ENCODE data around the gene SMTN. TPM values are rescaled to one million over a fixed set of nuclear protein-coding genes. Genes with fewer than 3 reads are reported as not detected.
A peak's percentile ranks its signal among the peaks of the same experiment; 100 is the strongest.

SMTN gene
- polyA plus RNA-seq, 1 of the 3 experiments (the other 2 are of a cell fraction) = 30.4 TPM

- POLR2A ChIA-PET = interaction anchor here (0.8 to 2.2 kb wide), 10 partner anchors 9 to 163 kb away, joined by 3 to 11 read pairs (median 6); partner anchors contain the start of genes INPP5J, MORC2, SELENOM and TUG1
- no peaks in the 10 kb centered on the region for H3F3A ChIP-seq (replicated peaks; ENCODE audit: insufficient read depth)
- H3K9me3 ChIP-seq = no peaks in the 10 kb centered on the region
- TF ChIP-seq SMC3 (IDR thresholded peaks at IDR 0.05; ENCODE audit: low read depth, low read length) = peak; percentile 70
- peak; percentile 84 for TF ChIP-seq CTCF (IDR thresholded peaks at IDR 0.05)
- TF ChIP-seq RCOR1 (IDR thresholded peaks at IDR 0.05; ENCODE audit: low read length) = no peak
- no peak for TF ChIP-seq PBX3 (IDR thresholded peaks at IDR 0.05)
- peak; percentile 76; the same call in 1 of the 2 replicates for TF ChIP-seq TAF1 (IDR thresholded peaks at IDR 0.05; ENCODE audit: borderline replicate concordance, low read depth, low read length)
- no peak for TF ChIP-seq RXRA (IDR thresholded peaks at IDR 0.05; ENCODE audit: borderline replicate concordance, low read depth)
- peak; percentile 74 for TF ChIP-seq MXI1 (IDR thresholded peaks at IDR 0.05; ENCODE audit: low read depth, low read length)
- TF ChIP-seq RAD21 (IDR thresholded peaks at IDR 0.05; ENCODE audit: low read length) = peak; percentile 79
- no peak for TF ChIP-seq ELF1 (IDR thresholded peaks at IDR 0.05)
- TF ChIP-seq TEAD4 (IDR thresholded peaks at IDR 0.05; ENCODE audit: borderline replicate concordance, insufficient read depth) = no peak
- TF ChIP-seq YY1 (IDR thresholded peaks at IDR 0.05; ENCODE audit: low read depth) = peak; percentile 88
- TF ChIP-seq EZH2phosphoT487 (IDR thresholded peaks at IDR 0.05; ENCODE audit: borderline replicate concordance, low read depth) = no peak
- peak; percentile 76 for TF ChIP-seq POLR2AphosphoS5 (IDR thresholded peaks at IDR 0.05; ENCODE audit: low read depth, low read length)
- 0 out of 2 replicates have a peak, but pooled peaks have one; percentile 22 for TF ChIP-seq USF1 (IDR thresholded peaks at IDR 0.05; ENCODE audit: borderline replicate concordance, low read depth)
- no peak; the same call in 1 of the 2 replicates for TF ChIP-seq REST (IDR thresholded peaks at IDR 0.05; ENCODE audit: low read depth, low read length)
- peak; percentile 74; the same call in 1 of the 2 replicates for TF ChIP-seq MAX (IDR thresholded peaks at IDR 0.05; ENCODE audit: low read depth)
- TF ChIP-seq NRF1 (IDR thresholded peaks at IDR 0.05; ENCODE audit: low read depth, low read length) = peak; percentile 6; the same call in 1 of the 2 replicates
- no peaks in the 10 kb centered on the region for H3K27me3 ChIP-seq (ENCODE audit: insufficient read depth)
- H3K36me3 ChIP-seq (replicated peaks in 1 of 2; ENCODE audit: control insufficient read depth in 1 of 2, insufficient read depth in 2 of 2, low read length in 1 of 2) = peaks cover 0 to 13% of the 10 kb centered on the region in 2 experiments
- peaks cover 21 to 40% of the 10 kb centered on the region in 2 experiments; a peak in 2 of 4 replicates for H3K4me1 ChIP-seq (ENCODE audit: control insufficient read depth in 1 of 2, insufficient read depth in 2 of 2, low read depth in 1 of 2, low read length in 1 of 2)
- peak overlapping the region; percentile 92 for H3K4me2 ChIP-seq
- WGBS (ENCODE audit: low lambda C conversion rate) = 27% methylated on average over 23 of the region's 69 CpGs
- peak overlapping the region; percentile 90 for H2AFZ ChIP-seq (ENCODE audit: low read depth)
- H3K9ac ChIP-seq = peak overlapping the region; percentile 81
- peaks cover 53% of the 10 kb centered on the region for H3K79me2 ChIP-seq (ENCODE audit: insufficient read depth)
- no peaks in the 10 kb centered on the region for H4K20me1 ChIP-seq (ENCODE audit: insufficient read depth)
- CTCF ChIA-PET = interaction anchor here (0.6 to 9.4 kb wide), 64 partner anchors 9 to 640 kb away, joined by 3 to 85 read pairs (median 5); partner anchors contain the start of genes INPP5J, MORC2, PES1 and RNF185
- peak overlapping the region; percentile 70 to 74 for H3K4me3 ChIP-seq (ENCODE audit: low read depth in 2 of 2, low read length in 1 of 2)
- no peaks in the 10 kb centered on the region for H3K9me2 ChIP-seq
- H3K27ac ChIP-seq (ENCODE audit: low read depth in 2 of 2, low read length in 1 of 2) = peak overlapping the region; percentile 76 to 95
- DNase-seq = peak; percentile 96
Measured at GRCh38 chr22:31084811-31085492, 3.8 kb downstream of the SMTN start.

All from SK-N-SH (cell line).